Adrenal gland (tissue), 12 donors: ENCODE measurements around the gene HOXD12. TPM values are rescaled to one million over a fixed set of nuclear protein-coding genes. Genes with fewer than 3 reads are reported as not detected.

Source experiments
- DNase-seq, 7 donors: peaks; one replicate each; pipeline ENCODE4 v3.0.0-alpha.2; 2019 to 2020
- H3K27ac ChIP-seq, 5 donors: fragments of 200-600 bp; sonication (generic) in 4 of 5; 1 replicate in 3 of 5; 2 replicates in 2 of 5; pipeline versions ENCODE4 v1.5.1 to v1.8.0; 2016 to 2020; ENCODE audit warnings: mild to moderate bottlenecking in 1 of 5
- H3K27me3 ChIP-seq: fragments of 200-600 bp; 2 replicates; pipeline ENCODE4 v1.8.0; 2021
- H3K36me3 ChIP-seq, 2 donors: fragments of 200-600 bp; replicated peaks in 1 of 2; 1 replicate in 1 of 2; 2 replicates in 1 of 2; pipeline versions ENCODE4 v1.5.1 to v1.8.0; 2018 to 2022
- H3K4me1 ChIP-seq, 2 donors: fragments of 200-600 bp; replicated peaks in 1 of 2; 1 replicate in 1 of 2; 2 replicates in 1 of 2; pipeline versions ENCODE4 v1.5.1 to v1.8.0; 2018 to 2021
- H3K4me3 ChIP-seq, 4 donors: fragments of 200-600 bp; sonication (generic) in 3 of 4; one replicate each; pipeline ENCODE4 v1.5.1; 2016 to 2018
- H3K9me3 ChIP-seq, 3 donors: fragments of 200-600 bp; sonication (generic) in 1 of 3; replicated peaks in 1 of 3; 1 replicate in 2 of 3; 2 replicates in 1 of 3; pipeline versions ENCODE4 v1.5.1 to v1.8.0; 2016 to 2021
- CTCF ChIP-seq, 6 experiments: fragments of 450-650 bp in 4 of 6; fragments of 200-600 bp in 2 of 6; sonication (generic) in 1 of 6; IDR thresholded peaks; 1 replicate in 5 of 6; 2 replicates in 1 of 6; pipeline versions ENCODE4 v1.5.1 to v1.8.0; 2016 to 2021; ENCODE audit warnings: antibody characterized with exemption in 6 of 6, mild to moderate bottlenecking in 2 of 6, moderate library complexity in 1 of 6
- POLR2A ChIP-seq, 2 donors: fragments of 450-650 bp; IDR thresholded peaks; one replicate each; pipeline ENCODE4 v1.6.1; 2017; ENCODE audit warnings: antibody characterized with exemption in 2 of 2, mild to moderate bottlenecking in 2 of 2, moderate library complexity in 1 of 2
- WGBS, 4 donors: extraction: QIAGEN DNeasy Blood & Tissue Kit in 2 of 4; methylation state at CpG; one replicate each; pipeline versions ENCODE4 v1.1.5 to v1.1.7; 2013 to 2017; 5-methylcytosine and 5-hydroxymethylcytosine counted together
- intact Hi-C, 2 donors: fragments of 100-400 bp; cut with DNase I; formaldehyde crosslinking; loops; one replicate each; pipeline versions ENCODE4 v1.14.1 to v1.15.0; 2022 to 2023
- polyA plus RNA-seq, 3 donors: library from polyadenylated mRNA; stranded (reverse); fragments of 200-250 nt in 2 of 3; fragments of 350-450 nt in 1 of 3; fragmentation: Illumina TruSeq in 1 of 3; extraction: RNeasy Lipid Tissue Mini Kit (QIAGEN cat#74804) in 1 of 3; gene quantifications; one replicate each; pipeline ENCODE4 v1.2.3, GENCODE V29; 2013 to 2014
- total RNA-seq, 9 donors: library from RNA; depleted of rRNA in 4 of 9; stranded (reverse); fragments of >200 nt in 4 of 9; fragments of 120-200 nt in 1 of 9; fragmentation: NEBNext Ultra II Directional in 1 of 9; extraction: Animal tissue kit (Norgen Biotek cat#: 25700) in 1 of 9; gene quantifications; one replicate each; pipeline versions ENCODE4 v1.1.0 to v1.2.4, GENCODE V29; 2013 to 2023
- donor health status: healthy with polysubstance abuse.
- donor health status: Bipolar disorder and iron deficiency.
- donor health status: DM: yes; HTN: yes; CAD: no.
- donor health status: DM: no; HTN: no; CAD: no.
- donor health status: DM: no; HTN: no; CAD: no.
- donor health status: DM: yes; HTN: yes; CAD: no.

Gene HOXD12
- total and polyA plus RNA-seq, 12 donors = not detected

GRCh38 chr2:176098366-176099158 lies 1.0 kb upstream of the HOXD12 start:
- TF ChIP-seq POLR2A (IDR thresholded peaks at IDR 0.05) = no peak
- no peak for TF ChIP-seq CTCF (IDR thresholded peaks at IDR 0.05)
- DNase-seq = peak in 1 of 7 donors; percentile 16
- peaks cover 0 to 15% of the 10 kb centered on the region in 2 donors for H3K4me1 ChIP-seq
- no peak overlapping the region for H3K27ac ChIP-seq
- 6 to 8% (median 7%) methylated on average over 7 to 35 of the region's 35 CpGs for WGBS, 4 donors
- H3K36me3 ChIP-seq = no peaks in the 10 kb centered on the region
- no peak overlapping the region for H3K4me3 ChIP-seq
- no peaks in the 10 kb centered on the region for H3K9me3 ChIP-seq
- intact Hi-C loops = loop anchor here in 1 of 2 donors (10.0 kb wide), 1 partner anchor 844 kb away; no protein-coding TSS in a partner anchor
- peaks cover 99% of the 10 kb centered on the region for H3K27me3 ChIP-seq

- TF ChIP-seq CTCF (IDR thresholded peaks at IDR 0.05) (no peak), POLR2A (IDR thresholded peaks at IDR 0.05) (no peak)
- Histone ChIP-seq H3K9me3 (no peaks in the 10 kb centered on the region), H3K4me1 (peaks cover 4 to 20% of the 10 kb centered on the region in 2 donors), H3K4me3 (no peak overlapping the region), H3K36me3 (no peaks in the 10 kb centered on the region), H3K27me3 (peaks cover 100% of the 10 kb centered on the region), H3K27ac (no peak overlapping the region)
- DNase-seq = peak in 1 of 7 donors; percentile 11
- intact Hi-C loops = loop anchor here in 1 of 2 donors (10.0 kb wide), 1 partner anchor 844 kb away; no protein-coding TSS in a partner anchor
- WGBS, 4 donors = 11 to 13% (median 12%) methylated on average over 20 to 30 of the region's 30 CpGs
Measured at GRCh38 chr2:176099159-176099727, 352 bp upstream of the HOXD12 start.

- WGBS, 4 donors = 20 to 25% (median 22%) methylated on average over 19 to 28 of the region's 28 CpGs
- Histone ChIP-seq H3K4me3 (no peak overlapping the region), H3K4me1 (peaks cover 7 to 24% of the 10 kb centered on the region in 2 donors), H3K27me3 (peaks cover 100% of the 10 kb centered on the region), H3K27ac (no peak overlapping the region), H3K36me3 (no peaks in the 10 kb centered on the region), H3K9me3 (no peaks in the 10 kb centered on the region)
- intact Hi-C loops = no loop called here
- DNase-seq = no peak
- no peak for TF ChIP-seq CTCF (IDR thresholded peaks at IDR 0.05)
- no peak for TF ChIP-seq POLR2A (IDR thresholded peaks at IDR 0.05)
Measured at GRCh38 chr2:176100547-176101140, 1.0 kb downstream of the HOXD12 start.

GRCh38 chr2:176101216-176101830 lies 1.7 kb downstream of the HOXD12 start:
- intact Hi-C loops = no loop called here

More at GRCh38 chr2:176101216-176101830, 1.7 kb downstream of the HOXD12 start:
- WGBS, 4 donors = 26 to 34% (median 30%) methylated on average over 2 of the region's 2 CpGs
- Histone ChIP-seq H3K36me3 (no peaks in the 10 kb centered on the region), H3K27ac (no peak overlapping the region), H3K9me3 (no peaks in the 10 kb centered on the region), H3K4me1 (peaks cover 7 to 25% of the 10 kb centered on the region in 2 donors), H3K27me3 (peaks cover 99% of the 10 kb centered on the region), H3K4me3 (no peak overlapping the region)
- TF ChIP-seq POLR2A (IDR thresholded peaks at IDR 0.05) (no peak), CTCF (IDR thresholded peaks at IDR 0.05) (no peak)
- no peak for DNase-seq
